Keratinocyte (primary cell): ENCODE results near the gene RBCK1. TPM values are rescaled to one million over a fixed set of nuclear protein-coding genes. Genes with fewer than 3 reads are reported as not detected.

Experiments used
- DNase-seq: peaks from one replicate; pipeline ENCODE4 v3.0.0-alpha.2; 2011; ENCODE audit warnings: low read depth, missing footprints, low spot score
- FAIRE-seq: peaks from 2 replicates; lab custom pipeline; 2011; peaks lifted over from hg19 to GRCh38; lab: Jason Lieb, UNC
- H2AFZ ChIP-seq: 2 replicates; pipeline ENCODE4 v1.6.0; 2012; ENCODE audit warnings: low read length, control low read depth, inconsistent platforms; ENCODE audit not compliant: control insufficient read depth
- H3K27ac ChIP-seq: 2 replicates; pipeline ENCODE4 v1.5.1; 2011; ENCODE audit warnings: low read length; ENCODE audit not compliant: control insufficient read depth, insufficient read depth
- H3K27me3 ChIP-seq: 3 replicates; pipeline ENCODE4 v1.6.0; 2011; ENCODE audit warnings: low read length; ENCODE audit not compliant: control insufficient read depth, insufficient read depth; ENCODE audit errors: extremely low read depth
- H3K36me3 ChIP-seq, 2 experiments: 2 replicates in 1 of 2; 3 replicates in 1 of 2; pipeline ENCODE4 v1.5.1; 2011; ENCODE audit warnings: low read length in 2 of 2, mild to moderate bottlenecking in 1 of 2; ENCODE audit not compliant: control insufficient read depth in 2 of 2, insufficient read depth in 2 of 2; ENCODE audit errors: extremely low read depth in 1 of 2
- H3K4me1 ChIP-seq: 3 replicates; pipeline ENCODE4 v1.5.1; 2011; ENCODE audit warnings: low read length; ENCODE audit not compliant: control insufficient read depth, insufficient read depth; ENCODE audit errors: extremely low read depth
- H3K4me2 ChIP-seq: 3 replicates; pipeline ENCODE4 v1.6.0; 2011; ENCODE audit warnings: low read depth, low read length; ENCODE audit not compliant: control insufficient read depth, insufficient read depth; ENCODE audit errors: extremely low read depth
- H3K4me3 ChIP-seq, 3 experiments: fragments of 200-600 bp in 1 of 3; sonication (generic) in 1 of 3; 2 replicates in 2 of 3; 3 replicates in 1 of 3; pipeline ENCODE4 v1.5.1; 2011 to 2016; ENCODE audit warnings: low read length in 3 of 3, mild to moderate bottlenecking in 3 of 3, control low read depth in 2 of 3, inconsistent platforms in 1 of 3, low read depth in 1 of 3, mixed read lengths in 1 of 3, mixed run types in 1 of 3, moderate library complexity in 1 of 3; ENCODE audit not compliant: control insufficient read depth in 2 of 3, insufficient read depth in 2 of 3; ENCODE audit errors: extremely low read depth in 1 of 3
- H3K79me2 ChIP-seq: 2 replicates; pipeline ENCODE4 v1.6.0; 2012; ENCODE audit warnings: low read length; ENCODE audit not compliant: control insufficient read depth, insufficient read depth
- H3K9ac ChIP-seq: 3 replicates; pipeline ENCODE4 v1.6.0; 2011; ENCODE audit warnings: low read length; ENCODE audit not compliant: control insufficient read depth, insufficient read depth; ENCODE audit errors: extremely low read depth
- H3K9me1 ChIP-seq: 3 replicates; pipeline ENCODE4 v1.6.0; 2011; ENCODE audit warnings: low read length; ENCODE audit not compliant: control insufficient read depth, insufficient read depth; ENCODE audit errors: extremely low read depth
- H3K9me3 ChIP-seq: 2 replicates; pipeline ENCODE4 v1.5.1; 2012; ENCODE audit warnings: low read depth, low read length; ENCODE audit not compliant: control insufficient read depth
- H4K20me1 ChIP-seq: 3 replicates; pipeline ENCODE4 v1.6.0; 2011; ENCODE audit warnings: low read length; ENCODE audit not compliant: control insufficient read depth, insufficient read depth; ENCODE audit errors: extremely low read depth
- CTCF ChIP-seq, 3 experiments: IDR thresholded peaks in 1 of 3; conservative IDR thresholded peaks in 1 of 3; optimal IDR thresholded peaks in 1 of 3; 2 replicates in 2 of 3; 3 replicates in 1 of 3; pipeline versions ENCODE3 to v1.5.1; 2011; ENCODE audit warnings: low read length in 3 of 3, mild to moderate bottlenecking in 3 of 3, moderate library complexity in 2 of 3, control low read depth in 1 of 3, inconsistent platforms in 1 of 3; ENCODE audit not compliant: insufficient read depth in 2 of 3; ENCODE audit errors: extremely low read depth in 1 of 3
- EZH2 ChIP-seq: IDR thresholded peaks from one replicate; pipeline ENCODE4 v1.6.1; 2012; ENCODE audit warnings: inconsistent platforms, mild to moderate bottlenecking, low read length, moderate library complexity
- dilution Hi-C: fragments of 300-500 bp; cut with MboI; formaldehyde crosslinking; loops from one replicate; pipeline ENCODE4 v1.7.0; 2020; ENCODE audit warnings: low sequenced_read_pairs; ENCODE audit not compliant: extremely low pct_ligation_motif_present
- polyA plus RNA-seq, 5 experiments: library from polyadenylated mRNA; depleted of rRNA in 3 of 5; stranded (reverse) in 3 of 5; stranded (forward) in 1 of 5; unstranded in 1 of 5; fragments of >200 nt; gene quantifications; 1 replicate in 1 of 5; 2 replicates in 3 of 5; 3 replicates in 1 of 5; pipeline versions ENCODE4 v1.2.1 to v1.2.3, GENCODE V29; 2011 to 2012; ENCODE audit warnings: missing spikeins in 2 of 5, low read depth in 1 of 5, low replicate concordance in 1 of 5

Gene RBCK1
- polyA plus RNA-seq, 1 donor (not counting 4 experiments of a cell fraction or from before 2014, with no cell fraction given), result 136 TPM

GRCh38 chr20:478010-478948, 70.2 kb downstream of the RBCK1 start:
- Histone ChIP-seq H3K4me2 (no peak overlapping the region), H3K9me3 (no peaks in the 10 kb centered on the region), H3K9me1 (no peaks in the 10 kb centered on the region), H3K27ac (no peak overlapping the region), H3K27me3 (no peaks in the 10 kb centered on the region), H2AFZ (no peak overlapping the region), H3K4me1 (no peaks in the 10 kb centered on the region), H3K79me2 (no peaks in the 10 kb centered on the region), H3K36me3 (peaks cover 22 to 35% of the 10 kb centered on the region in 2 experiments), H3K4me3 (no peak overlapping the region), H4K20me1 (no peaks in the 10 kb centered on the region), H3K9ac (no peak overlapping the region)
- TF ChIP-seq CTCF (optimal IDR thresholded peaks at IDR 0.05 in 1 of 3, IDR thresholded peaks at IDR 0.05 in 1 of 3, conservative IDR thresholded peaks at IDR 0.05 in 1 of 3; ENCODE audit: extremely low read depth in 1 of 3, insufficient read depth in 2 of 3, low read length in 3 of 3), result no peak
- no peak for TF ChIP-seq EZH2
- DNase-seq (no peak), FAIRE-seq (no peak)
- dilution Hi-C loops, result no loop called here

- no peaks in the 10 kb centered on the region for H4K20me1 ChIP-seq
- H3K79me2 ChIP-seq, result no peaks in the 10 kb centered on the region
- H3K27me3 ChIP-seq, result no peaks in the 10 kb centered on the region
- no peak overlapping the region for H3K27ac ChIP-seq
- no peak overlapping the region for H3K9ac ChIP-seq
- H3K36me3 ChIP-seq, result peaks cover 23 to 34% of the 10 kb centered on the region in 2 experiments
- H3K4me2 ChIP-seq, result no peak overlapping the region
- no peaks in the 10 kb centered on the region for H3K9me1 ChIP-seq
- H3K9me3 ChIP-seq, result no peaks in the 10 kb centered on the region
- no peak overlapping the region for H3K4me3 ChIP-seq
- DNase-seq (peak; percentile 26), FAIRE-seq (peak; percentile 26)
- H3K4me1 ChIP-seq, result no peaks in the 10 kb centered on the region
- no peak overlapping the region for H2AFZ ChIP-seq
- dilution Hi-C loops, result no loop called here
- TF ChIP-seq CTCF (optimal IDR thresholded peaks at IDR 0.05 in 1 of 3, IDR thresholded peaks at IDR 0.05 in 1 of 3, conservative IDR thresholded peaks at IDR 0.05 in 1 of 3; ENCODE audit: extremely low read depth in 1 of 3, insufficient read depth in 2 of 3, low read length in 3 of 3) (peak in 2 of 3 experiments; percentile 25 to 35), EZH2 (no peak)
Observed at GRCh38 chr20:478949-479429, 70.9 kb downstream of the RBCK1 start.
